ENCODE data around the gene OPN4. TPM values are rescaled to one million over a fixed set of nuclear protein-coding genes. Genes with fewer than 3 reads are reported as not detected.

The OPN4 gene
- polyA plus RNA-seq, 1 donor = not detected

- no CpG with 5 or more reads among the region's 12 CpGs for WGBS (ENCODE audit: insufficient coverage, low lambda C conversion rate)
- DNase-seq = no peak
- Histone ChIP-seq H3K27ac (ENCODE audit: low read length) (no peak overlapping the region), H3K9me3 (ENCODE audit: control insufficient read depth, low read depth, low read length) (no peaks in the 10 kb centered on the region), H3K4me1 (ENCODE audit: control insufficient read depth, insufficient read depth, low read length) (peaks cover 17% of the 10 kb centered on the region), H3K27me3 (ENCODE audit: control insufficient read depth, insufficient read depth, low read length) (no peaks in the 10 kb centered on the region), H3K4me3 (ENCODE audit: low read length) (no peak overlapping the region), H3K36me3 (ENCODE audit: control insufficient read depth, insufficient read depth, low read length) (no peaks in the 10 kb centered on the region)
Measured at GRCh38 chr10:86700851-86701617, 46.7 kb downstream of the OPN4 start.

DNA sequence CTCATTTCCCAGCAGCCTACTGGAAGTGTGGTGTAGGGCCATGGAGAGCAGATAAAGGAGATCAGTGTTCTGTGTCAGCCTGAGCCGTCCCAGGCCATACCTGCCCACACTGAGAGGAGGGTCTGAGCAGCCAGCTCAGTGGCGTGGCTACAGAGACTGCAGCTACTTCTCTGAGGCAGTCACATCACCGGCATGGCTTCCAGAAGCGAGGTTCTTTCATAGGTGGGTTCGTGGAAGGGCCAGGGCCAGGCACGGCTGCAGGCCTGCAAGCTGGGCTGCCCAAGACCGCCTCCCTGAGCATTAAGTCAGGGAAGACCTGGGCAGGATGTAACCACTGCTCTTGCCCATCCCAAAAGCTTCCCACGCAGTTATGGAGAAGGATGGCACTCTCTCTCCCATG, 48.8 kb downstream of the OPN4 start:
- Histone ChIP-seq H3K36me3 (ENCODE audit: control insufficient read depth, insufficient read depth, low read length) (no peaks in the 10 kb centered on the region), H3K4me1 (ENCODE audit: control insufficient read depth, insufficient read depth, low read length) (peaks cover 5% of the 10 kb centered on the region), H3K4me3 (ENCODE audit: low read length) (no peak overlapping the region), H3K27me3 (ENCODE audit: control insufficient read depth, insufficient read depth, low read length) (no peaks in the 10 kb centered on the region), H3K27ac (ENCODE audit: low read length) (no peak overlapping the region), H3K9me3 (ENCODE audit: control insufficient read depth, low read depth, low read length) (no peaks in the 10 kb centered on the region)
- WGBS (ENCODE audit: insufficient coverage, low lambda C conversion rate) = no CpG with 5 or more reads among the region's 8 CpGs
- DNase-seq = no peak

GRCh38 chr10:86705139-86705538, 50.8 kb downstream of the OPN4 start:
- Histone ChIP-seq H3K4me1 (ENCODE audit: control insufficient read depth, insufficient read depth, low read length) (no peaks in the 10 kb centered on the region), H3K9me3 (ENCODE audit: control insufficient read depth, low read depth, low read length) (no peaks in the 10 kb centered on the region), H3K36me3 (ENCODE audit: control insufficient read depth, insufficient read depth, low read length) (no peaks in the 10 kb centered on the region), H3K4me3 (ENCODE audit: low read length) (no peak overlapping the region), H3K27ac (ENCODE audit: low read length) (no peak overlapping the region), H3K27me3 (ENCODE audit: control insufficient read depth, insufficient read depth, low read length) (no peaks in the 10 kb centered on the region)
- no CpG with 5 or more reads among the region's 1 CpG for WGBS (ENCODE audit: insufficient coverage, low lambda C conversion rate)
- DNase-seq = no peak

GRCh38 chr10:86705905-86706304, 51.6 kb downstream of the OPN4 start:
- peaks cover 3% of the 10 kb centered on the region for H3K4me1 ChIP-seq (ENCODE audit: control insufficient read depth, insufficient read depth, low read length)
- no CpG with 5 or more reads among the region's 2 CpGs for WGBS (ENCODE audit: insufficient coverage, low lambda C conversion rate)
- no peak for DNase-seq
- H3K27me3 ChIP-seq (ENCODE audit: control insufficient read depth, insufficient read depth, low read length) = no peaks in the 10 kb centered on the region
- no peak overlapping the region for H3K4me3 ChIP-seq (ENCODE audit: low read length)
- no peaks in the 10 kb centered on the region for H3K9me3 ChIP-seq (ENCODE audit: control insufficient read depth, low read depth, low read length)
- H3K36me3 ChIP-seq (ENCODE audit: control insufficient read depth, insufficient read depth, low read length) = no peaks in the 10 kb centered on the region
- no peak overlapping the region for H3K27ac ChIP-seq (ENCODE audit: low read length)

GRCh38 chr10:86706401-86706841, 52.1 kb downstream of the OPN4 start:
- no peaks in the 10 kb centered on the region for H3K27me3 ChIP-seq (ENCODE audit: control insufficient read depth, insufficient read depth, low read length)
- H3K4me1 ChIP-seq (ENCODE audit: control insufficient read depth, insufficient read depth, low read length) = peaks cover 3% of the 10 kb centered on the region
- H3K9me3 ChIP-seq (ENCODE audit: control insufficient read depth, low read depth, low read length) = no peaks in the 10 kb centered on the region
- no peaks in the 10 kb centered on the region for H3K36me3 ChIP-seq (ENCODE audit: control insufficient read depth, insufficient read depth, low read length)
- H3K4me3 ChIP-seq (ENCODE audit: low read length) = no peak overlapping the region
- no CpG with 5 or more reads among the region's 12 CpGs for WGBS (ENCODE audit: insufficient coverage, low lambda C conversion rate)
- H3K27ac ChIP-seq (ENCODE audit: low read length) = no peak overlapping the region
- no peak for DNase-seq

GRCh38 chr10:86706977-86707376, 52.6 kb downstream of the OPN4 start:
- no peaks in the 10 kb centered on the region for H3K9me3 ChIP-seq (ENCODE audit: control insufficient read depth, low read depth, low read length)
- H3K27me3 ChIP-seq (ENCODE audit: control insufficient read depth, insufficient read depth, low read length) = no peaks in the 10 kb centered on the region
- H3K36me3 ChIP-seq (ENCODE audit: control insufficient read depth, insufficient read depth, low read length) = no peaks in the 10 kb centered on the region
- H3K4me3 ChIP-seq (ENCODE audit: low read length) = no peak overlapping the region
- H3K27ac ChIP-seq (ENCODE audit: low read length) = no peak overlapping the region
- no CpG with 5 or more reads among the region's 1 CpG for WGBS (ENCODE audit: insufficient coverage, low lambda C conversion rate)
- DNase-seq = no peak
- peaks cover 3% of the 10 kb centered on the region for H3K4me1 ChIP-seq (ENCODE audit: control insufficient read depth, insufficient read depth, low read length)

DNA sequence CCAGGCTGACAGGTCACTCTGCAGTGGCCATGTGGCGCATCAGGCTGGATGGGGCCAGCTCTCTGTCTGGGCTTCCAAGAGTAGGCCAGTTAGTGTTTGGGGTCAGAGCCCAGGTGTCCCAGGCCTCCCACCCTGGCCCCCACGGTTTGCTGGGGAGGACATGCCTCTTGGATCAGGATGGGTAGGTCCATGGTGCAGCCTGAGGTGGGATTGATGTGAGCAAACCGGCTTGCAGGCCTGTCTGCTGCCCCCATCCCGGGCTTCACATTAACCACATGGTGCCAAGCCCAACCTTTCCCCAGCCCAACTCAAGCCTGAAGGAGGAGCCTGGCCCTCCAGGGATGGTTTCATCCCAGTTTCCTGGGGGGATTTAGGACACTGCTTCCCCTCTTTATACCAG, 53.2 kb downstream of the OPN4 start:
- Histone ChIP-seq H3K36me3 (ENCODE audit: control insufficient read depth, insufficient read depth, low read length) (no peaks in the 10 kb centered on the region), H3K9me3 (ENCODE audit: control insufficient read depth, low read depth, low read length) (no peaks in the 10 kb centered on the region), H3K4me3 (ENCODE audit: low read length) (no peak overlapping the region), H3K27me3 (ENCODE audit: control insufficient read depth, insufficient read depth, low read length) (no peaks in the 10 kb centered on the region), H3K4me1 (ENCODE audit: control insufficient read depth, insufficient read depth, low read length) (peaks cover 8% of the 10 kb centered on the region), H3K27ac (ENCODE audit: low read length) (no peak overlapping the region)
- no CpG with 5 or more reads among the region's 4 CpGs for WGBS (ENCODE audit: insufficient coverage, low lambda C conversion rate)
- no peak for DNase-seq

DNA sequence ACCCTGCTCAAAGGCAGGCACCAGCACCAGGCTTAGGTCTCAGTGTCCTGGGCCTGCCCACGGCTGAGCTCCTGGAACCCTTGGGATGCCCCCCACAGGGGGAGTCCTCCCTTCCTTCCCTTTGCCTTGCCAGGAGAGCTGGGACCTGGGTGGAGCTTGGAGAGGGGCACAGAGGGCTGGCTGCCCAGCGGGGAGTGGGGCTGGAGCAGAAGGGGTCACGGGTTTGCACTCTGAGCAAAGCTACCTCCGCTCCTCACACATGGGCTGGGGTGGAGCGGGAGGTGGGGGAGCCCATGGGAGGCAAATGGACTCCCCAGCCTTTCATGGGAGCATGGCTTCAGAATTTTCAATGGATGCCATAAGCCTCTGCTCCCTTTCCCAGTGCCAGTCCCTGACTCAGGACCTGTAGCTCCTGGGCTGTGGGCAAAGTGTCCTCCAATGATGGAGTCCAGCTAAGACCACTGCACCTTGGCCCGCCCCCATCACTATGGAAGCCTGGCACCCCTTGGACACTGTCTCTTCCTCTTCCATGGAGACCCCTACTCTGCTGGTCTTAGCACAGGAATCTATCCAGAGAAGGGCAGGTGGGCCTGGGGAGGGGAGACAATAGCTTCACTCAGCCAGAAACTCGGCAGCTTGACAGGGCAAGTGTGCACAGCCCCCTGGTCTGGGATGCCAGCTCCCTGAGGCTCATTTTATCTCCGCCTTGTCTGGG, 53.9 kb downstream of the OPN4 start:
- Histone ChIP-seq H3K9me3 (ENCODE audit: control insufficient read depth, low read depth, low read length) (no peaks in the 10 kb centered on the region), H3K4me3 (ENCODE audit: low read length) (no peak overlapping the region), H3K27me3 (ENCODE audit: control insufficient read depth, insufficient read depth, low read length) (no peaks in the 10 kb centered on the region), H3K36me3 (ENCODE audit: control insufficient read depth, insufficient read depth, low read length) (no peaks in the 10 kb centered on the region), H3K4me1 (ENCODE audit: control insufficient read depth, insufficient read depth, low read length) (peaks cover 9% of the 10 kb centered on the region), H3K27ac (ENCODE audit: low read length) (no peak overlapping the region)
- no CpG with 5 or more reads among the region's 8 CpGs for WGBS (ENCODE audit: insufficient coverage, low lambda C conversion rate)
- no peak for DNase-seq

DNA sequence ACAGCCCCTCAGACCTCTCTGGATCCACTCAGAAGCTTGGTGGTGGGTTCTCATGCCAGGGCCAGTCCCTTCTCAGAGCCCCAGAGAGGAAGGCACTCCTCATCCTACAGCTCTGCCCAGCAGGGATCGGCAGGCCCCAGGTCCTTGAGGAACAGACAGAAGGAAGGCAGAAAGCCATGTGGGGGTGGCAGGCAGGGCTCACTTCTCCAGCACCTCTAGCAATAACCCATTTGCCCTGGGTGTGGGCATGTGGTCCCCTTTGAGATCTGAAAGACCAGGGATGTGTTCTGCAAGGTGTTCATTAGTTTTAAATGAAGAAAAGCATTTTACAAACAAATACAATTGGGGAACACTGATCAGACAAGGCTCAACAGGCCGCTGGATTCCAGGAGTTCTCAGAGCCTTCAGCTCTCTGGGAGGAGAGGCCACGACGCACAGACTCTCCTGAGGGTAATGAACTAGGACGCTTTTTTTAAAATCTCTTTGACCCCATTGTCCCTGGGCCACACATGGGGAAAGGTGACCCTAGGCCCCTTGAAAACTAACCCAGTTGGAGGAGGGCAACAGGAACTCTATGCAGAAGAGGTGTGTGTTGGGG, 54.5 kb downstream of the OPN4 start:
- Histone ChIP-seq H3K36me3 (ENCODE audit: control insufficient read depth, insufficient read depth, low read length) (no peaks in the 10 kb centered on the region), H3K4me1 (ENCODE audit: control insufficient read depth, insufficient read depth, low read length) (peaks cover 9% of the 10 kb centered on the region), H3K27ac (ENCODE audit: low read length) (no peak overlapping the region), H3K4me3 (ENCODE audit: low read length) (no peak overlapping the region), H3K27me3 (ENCODE audit: control insufficient read depth, insufficient read depth, low read length) (no peaks in the 10 kb centered on the region), H3K9me3 (ENCODE audit: control insufficient read depth, low read depth, low read length) (no peaks in the 10 kb centered on the region)
- no peak for DNase-seq
- no CpG with 5 or more reads among the region's 5 CpGs for WGBS (ENCODE audit: insufficient coverage, low lambda C conversion rate)

DNA sequence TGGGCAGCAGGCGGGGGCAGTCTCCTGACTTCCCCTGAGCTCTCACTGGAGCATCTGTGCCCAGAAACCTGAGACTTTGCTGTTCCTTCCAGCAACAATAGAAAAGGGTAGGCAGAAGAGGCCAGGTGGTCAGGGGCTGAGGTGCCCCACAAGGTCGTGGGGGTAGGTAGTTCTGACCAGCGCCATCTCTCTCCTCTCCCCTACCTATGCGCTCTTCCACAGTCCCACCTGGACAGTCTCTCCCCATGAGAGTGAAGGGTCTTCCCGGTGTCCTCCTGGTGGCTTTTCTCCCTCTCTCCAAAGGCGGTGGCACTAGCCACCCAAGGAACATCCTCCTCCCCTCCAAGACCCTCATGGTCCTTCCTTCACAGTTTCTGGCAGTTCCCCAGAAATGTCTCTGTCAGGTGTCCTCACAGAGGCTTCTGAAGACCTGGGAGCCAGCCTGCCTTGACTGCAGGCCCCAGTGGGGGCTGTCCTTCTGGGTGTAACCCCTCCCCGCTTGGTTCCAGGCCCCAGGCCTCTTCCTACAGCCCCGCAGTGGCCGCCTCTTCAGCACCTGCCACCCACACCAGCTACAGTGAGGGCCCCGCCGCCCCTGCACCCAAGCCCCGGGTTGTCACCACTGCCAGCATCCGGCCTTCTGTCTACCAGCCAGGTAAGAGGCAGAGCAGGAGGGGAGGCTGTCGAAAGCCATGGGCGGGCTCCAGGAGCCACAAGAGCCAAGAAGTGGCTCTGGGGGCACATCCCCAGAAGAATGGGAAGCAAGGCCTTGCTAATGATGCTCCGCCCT, 55.2 kb downstream of the OPN4 start:
- Histone ChIP-seq H3K4me1 (ENCODE audit: control insufficient read depth, insufficient read depth, low read length) (peaks cover 9% of the 10 kb centered on the region), H3K9me3 (ENCODE audit: control insufficient read depth, low read depth, low read length) (no peaks in the 10 kb centered on the region), H3K4me3 (ENCODE audit: low read length) (no peak overlapping the region), H3K27me3 (ENCODE audit: control insufficient read depth, insufficient read depth, low read length) (no peaks in the 10 kb centered on the region), H3K27ac (ENCODE audit: low read length) (no peak overlapping the region), H3K36me3 (ENCODE audit: control insufficient read depth, insufficient read depth, low read length) (no peaks in the 10 kb centered on the region)
- WGBS (ENCODE audit: insufficient coverage, low lambda C conversion rate) = no CpG with 5 or more reads among the region's 16 CpGs
- no peak for DNase-seq
